HG02943 (cell line): ENCODE measurements around the gene PKP1.

Source experiments
- ATAC-seq: cut with Tn5 transposase; IDR thresholded peaks from one replicate; pipeline ENCODE4 v1.9.1; 2021; ENCODE audit warnings: mild to moderate bottlenecking, low read depth, moderate library complexity; ENCODE audit not compliant: unreplicated experiment

Gene PKP1

GRCh38 chr1:201304126-201304525 is 20.8 kb downstream of the PKP1 start:
- no peak for ATAC-seq

- no peak for ATAC-seq
Measured at GRCh38 chr1:201305815-201306214, 22.5 kb downstream of the PKP1 start.

GRCh38 chr1:201307231-201307630 is 23.9 kb downstream of the PKP1 start:
- ATAC-seq, result no peak

- no peak for ATAC-seq
Measured at GRCh38 chr1:201307760-201308499, 24.6 kb downstream of the PKP1 start.

- ATAC-seq, result no peak
Measured at GRCh38 chr1:201309416-201309815, 26.1 kb downstream of the PKP1 start.

- no peak for ATAC-seq
Measured at GRCh38 chr1:201310251-201310985, 27.1 kb downstream of the PKP1 start.

GRCh38 chr1:201310986-201311355 is 27.7 kb downstream of the PKP1 start:
- no peak for ATAC-seq

- ATAC-seq, result no peak
Measured at GRCh38 chr1:201311356-201312011, 28.2 kb downstream of the PKP1 start.

- no peak for ATAC-seq
Measured at GRCh38 chr1:201312298-201312697, 29.0 kb downstream of the PKP1 start.

- no peak for ATAC-seq
Measured at GRCh38 chr1:201313086-201313485, 29.8 kb downstream of the PKP1 start.

GRCh38 chr1:201316556-201316955 is 33.2 kb downstream of the PKP1 start:
- no peak for ATAC-seq

- no peak for ATAC-seq
Measured at GRCh38 chr1:201317551-201317950, 34.2 kb downstream of the PKP1 start.

- ATAC-seq, result no peak
Measured at GRCh38 chr1:201318504-201319340, 35.4 kb downstream of the PKP1 start.

GRCh38 chr1:201319631-201320030 is 36.3 kb downstream of the PKP1 start:
- no peak for ATAC-seq

- ATAC-seq, result no peak
Measured at GRCh38 chr1:201320168-201320788, 37.0 kb downstream of the PKP1 start.

GRCh38 chr1:201321826-201322390 is 38.6 kb downstream of the PKP1 start:
- ATAC-seq, result no peak

- no peak for ATAC-seq
Measured at GRCh38 chr1:201322653-201323510, 39.6 kb downstream of the PKP1 start.

- no peak for ATAC-seq
Measured at GRCh38 chr1:201324306-201324705, 41.0 kb downstream of the PKP1 start.
